Measurements from ENCODE around the gene USP47. TPM values are rescaled to one million over a fixed set of nuclear protein-coding genes. Genes with fewer than 3 reads are reported as not detected.

USP47 gene
- total and polyA plus RNA-seq, 2 of the 8 experiments (the other 6 are each of a cell fraction or from before 2014, with no cell fraction given) = 4.2 to 21.3 TPM

- TF ChIP-seq, protein P1, sequence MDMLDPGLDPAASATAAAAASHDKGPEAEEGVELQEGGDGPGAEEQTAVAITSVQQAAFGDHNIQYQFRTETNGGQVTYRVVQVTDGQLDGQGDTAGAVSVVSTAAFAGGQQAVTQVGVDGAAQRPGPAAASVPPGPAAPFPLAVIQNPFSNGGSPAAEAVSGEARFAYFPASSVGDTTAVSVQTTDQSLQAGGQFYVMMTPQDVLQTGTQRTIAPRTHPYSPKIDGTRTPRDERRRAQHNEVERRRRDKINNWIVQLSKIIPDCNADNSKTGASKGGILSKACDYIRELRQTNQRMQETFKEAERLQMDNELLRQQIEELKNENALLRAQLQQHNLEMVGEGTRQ (IDR thresholded peaks at IDR 0.05; ENCODE audit: low read length) = no peak
- TF ChIP-seq NANOG (IDR thresholded peaks at IDR 0.05; ENCODE audit: insufficient read depth, low read depth, low read length, poor library complexity, severe bottlenecking) = no peak
- no peak for TF ChIP-seq SAP30 (IDR thresholded peaks at IDR 0.05; ENCODE audit: insufficient read depth, insufficient replicate concordance, low read length)
- TF ChIP-seq EP300 (IDR thresholded peaks at IDR 0.05; ENCODE audit: borderline replicate concordance in 1 of 2, low read depth in 2 of 2, low read length in 2 of 2) = no peak
- TF ChIP-seq CTBP2 (IDR thresholded peaks at IDR 0.05; ENCODE audit: borderline replicate concordance, insufficient read depth, insufficient read length, low read length) = no peak
- TF ChIP-seq GTF2F1 (IDR thresholded peaks at IDR 0.05; ENCODE audit: borderline replicate concordance, low read depth, low read length) = no peak
Measured at GRCh38 chr11:11947825-11948224, 106.1 kb downstream of the USP47 start (continued).
